Measurements from ENCODE around the gene OPCML. TPM values are rescaled to one million over a fixed set of nuclear protein-coding genes. Genes with fewer than 3 reads are reported as not detected.

The OPCML gene
- total RNA-seq, 1 donor from 2014 or later, result 4.1 TPM

GRCh38 chr11:133354069-133354468 is 178.2 kb downstream of the OPCML start:
- Mint-ChIP-seq H3K27me3 (ENCODE audit: unreplicated experiment) (peaks cover 2% of the 10 kb centered on the region), H3K27ac (ENCODE audit: unreplicated experiment) (no peak overlapping the region), H3K4me1 (ENCODE audit: unreplicated experiment) (no peaks in the 10 kb centered on the region), H3K4me3 (ENCODE audit: unreplicated experiment) (no peak overlapping the region), H3K9me3 (ENCODE audit: unreplicated experiment) (no peaks in the 10 kb centered on the region), H3K36me3 (ENCODE audit: low read depth, unreplicated experiment) (no peaks in the 10 kb centered on the region)
- no peak for TF ChIP-seq CTCF (IDR thresholded peaks at IDR 0.05; ENCODE audit: unreplicated experiment)
- DNase-seq (ENCODE audit: low spot score), result no peak

- Mint-ChIP-seq H3K36me3 (ENCODE audit: low read depth, unreplicated experiment) (no peaks in the 10 kb centered on the region), H3K4me3 (ENCODE audit: unreplicated experiment) (no peak overlapping the region), H3K9me3 (ENCODE audit: unreplicated experiment) (no peaks in the 10 kb centered on the region), H3K4me1 (ENCODE audit: unreplicated experiment) (no peaks in the 10 kb centered on the region), H3K27me3 (ENCODE audit: unreplicated experiment) (peaks cover 2% of the 10 kb centered on the region), H3K27ac (ENCODE audit: unreplicated experiment) (no peak overlapping the region)
- TF ChIP-seq CTCF (IDR thresholded peaks at IDR 0.05; ENCODE audit: unreplicated experiment), result no peak
- no peak for DNase-seq (ENCODE audit: low spot score)
Measured at GRCh38 chr11:133350045-133350444, 182.3 kb downstream of the OPCML start.

- no peak for TF ChIP-seq CTCF (IDR thresholded peaks at IDR 0.05; ENCODE audit: unreplicated experiment)
- no peaks in the 10 kb centered on the region for H3K9me3 Mint-ChIP-seq (ENCODE audit: unreplicated experiment)
- no peak overlapping the region for H3K27ac Mint-ChIP-seq (ENCODE audit: unreplicated experiment)
- no peaks in the 10 kb centered on the region for H3K36me3 Mint-ChIP-seq (ENCODE audit: low read depth, unreplicated experiment)
- H3K27me3 Mint-ChIP-seq (ENCODE audit: unreplicated experiment), result peaks cover 2% of the 10 kb centered on the region
- H3K4me3 Mint-ChIP-seq (ENCODE audit: unreplicated experiment), result no peak overlapping the region
- no peak for DNase-seq (ENCODE audit: low spot score)
- H3K4me1 Mint-ChIP-seq (ENCODE audit: unreplicated experiment), result no peaks in the 10 kb centered on the region
Measured at GRCh38 chr11:133347988-133348387, 184.3 kb downstream of the OPCML start.

GRCh38 chr11:133346137-133346536 is 186.2 kb downstream of the OPCML start:
- H3K27ac Mint-ChIP-seq (ENCODE audit: unreplicated experiment), result no peak overlapping the region

GRCh38 chr11:133343951-133344350 is 188.3 kb downstream of the OPCML start:
- H3K27ac Mint-ChIP-seq (ENCODE audit: unreplicated experiment), result no peak overlapping the region

More at GRCh38 chr11:133346137-133346536, 186.2 kb downstream of the OPCML start:
- no peaks in the 10 kb centered on the region for H3K36me3 Mint-ChIP-seq (ENCODE audit: low read depth, unreplicated experiment)
- H3K9me3 Mint-ChIP-seq (ENCODE audit: unreplicated experiment), result no peaks in the 10 kb centered on the region
- DNase-seq (ENCODE audit: low spot score), result no peak
- H3K27me3 Mint-ChIP-seq (ENCODE audit: unreplicated experiment), result peaks cover 2% of the 10 kb centered on the region
- no peaks in the 10 kb centered on the region for H3K4me1 Mint-ChIP-seq (ENCODE audit: unreplicated experiment)
- no peak for TF ChIP-seq CTCF (IDR thresholded peaks at IDR 0.05; ENCODE audit: unreplicated experiment)
- H3K4me3 Mint-ChIP-seq (ENCODE audit: unreplicated experiment), result no peak overlapping the region

More at GRCh38 chr11:133343951-133344350, 188.3 kb downstream of the OPCML start:
- H3K9me3 Mint-ChIP-seq (ENCODE audit: unreplicated experiment), result no peaks in the 10 kb centered on the region
- TF ChIP-seq CTCF (IDR thresholded peaks at IDR 0.05; ENCODE audit: unreplicated experiment), result no peak
- H3K4me1 Mint-ChIP-seq (ENCODE audit: unreplicated experiment), result no peaks in the 10 kb centered on the region
- H3K27me3 Mint-ChIP-seq (ENCODE audit: unreplicated experiment), result peaks cover 4% of the 10 kb centered on the region
- no peak overlapping the region for H3K4me3 Mint-ChIP-seq (ENCODE audit: unreplicated experiment)
- no peaks in the 10 kb centered on the region for H3K36me3 Mint-ChIP-seq (ENCODE audit: low read depth, unreplicated experiment)
- DNase-seq (ENCODE audit: low spot score), result no peak
